Breast epithelium (tissue), 3 donors: ENCODE measurements around the gene PATL1.
"Not testable (repeated sequence)": the region's sequence is repeated elsewhere in the genome, so short reads cannot be mapped to it uniquely, and the experiment has no call there.

Experiments
- POLR2A ChIP-seq: fragments of 450-650 bp; IDR thresholded peaks from one replicate; pipeline ENCODE4 v1.6.1; 2016; ENCODE audit warnings: antibody characterized with exemption, mild to moderate bottlenecking, moderate library complexity
- POLR2AphosphoS5 ChIP-seq, 3 donors: sonication (generic); formaldehyde crosslinking; IDR thresholded peaks; one replicate each; pipeline ENCODE4 v1.6.1; 2017; ENCODE audit warnings: antibody characterized with exemption in 3 of 3
- TF ChIP-seq, protein P1 (sequence below), 3 donors: fragments of 450-650 bp; IDR thresholded peaks; one replicate each; pipeline ENCODE4 v1.5.1; 2016 to 2017; ENCODE audit warnings: antibody characterized with exemption in 3 of 3, mild to moderate bottlenecking in 3 of 3, moderate library complexity in 3 of 3

DNA sequence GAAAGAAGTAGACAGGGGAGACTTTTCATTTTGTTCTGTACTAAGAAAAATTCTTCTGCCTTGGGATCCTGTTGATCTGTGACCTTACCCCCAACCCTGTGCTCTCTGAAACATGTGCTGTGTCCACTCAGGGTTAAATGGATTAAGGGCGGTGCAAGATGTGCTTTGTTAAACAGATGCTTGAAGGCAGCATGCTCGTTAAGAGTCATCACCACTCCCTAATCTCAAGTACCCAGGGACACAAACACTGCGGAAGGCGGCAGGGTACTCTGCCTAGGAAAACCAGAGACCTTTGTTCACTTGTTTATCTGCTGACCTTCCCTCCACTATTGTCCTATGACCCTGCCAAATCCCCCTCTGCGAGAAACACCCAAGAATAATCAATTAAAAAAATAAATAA is 31.3 kb upstream of the PATL1 start:
- TF ChIP-seq, protein P1, sequence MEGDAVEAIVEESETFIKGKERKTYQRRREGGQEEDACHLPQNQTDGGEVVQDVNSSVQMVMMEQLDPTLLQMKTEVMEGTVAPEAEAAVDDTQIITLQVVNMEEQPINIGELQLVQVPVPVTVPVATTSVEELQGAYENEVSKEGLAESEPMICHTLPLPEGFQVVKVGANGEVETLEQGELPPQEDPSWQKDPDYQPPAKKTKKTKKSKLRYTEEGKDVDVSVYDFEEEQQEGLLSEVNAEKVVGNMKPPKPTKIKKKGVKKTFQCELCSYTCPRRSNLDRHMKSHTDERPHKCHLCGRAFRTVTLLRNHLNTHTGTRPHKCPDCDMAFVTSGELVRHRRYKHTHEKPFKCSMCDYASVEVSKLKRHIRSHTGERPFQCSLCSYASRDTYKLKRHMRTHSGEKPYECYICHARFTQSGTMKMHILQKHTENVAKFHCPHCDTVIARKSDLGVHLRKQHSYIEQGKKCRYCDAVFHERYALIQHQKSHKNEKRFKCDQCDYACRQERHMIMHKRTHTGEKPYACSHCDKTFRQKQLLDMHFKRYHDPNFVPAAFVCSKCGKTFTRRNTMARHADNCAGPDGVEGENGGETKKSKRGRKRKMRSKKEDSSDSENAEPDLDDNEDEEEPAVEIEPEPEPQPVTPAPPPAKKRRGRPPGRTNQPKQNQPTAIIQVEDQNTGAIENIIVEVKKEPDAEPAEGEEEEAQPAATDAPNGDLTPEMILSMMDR (IDR thresholded peaks at IDR 0.05), result not testable (repeated sequence)
- not testable (repeated sequence) for TF ChIP-seq POLR2AphosphoS5 (IDR thresholded peaks at IDR 0.05); POLR2A
